ENCODE data around the gene CNOT10.

The CNOT10 gene

GRCh38 chr3:32640939-32641338 is 44.0 kb upstream of the CNOT10 start (continued):
- no peak for TF ChIP-seq PRDM2 (tag by site-specific recombination; IDR thresholded peaks at IDR 0.05; ENCODE audit: borderline replicate concordance)
- no peak for TF ChIP-seq ZNF157 (tag by site-specific recombination; IDR thresholded peaks at IDR 0.05)
- no peak for TF ChIP-seq TRIM28 (IDR thresholded peaks at IDR 0.05; ENCODE audit: borderline replicate concordance, low read length)
- TF ChIP-seq ZNF621 (tag by site-specific recombination; IDR thresholded peaks at IDR 0.05), result no peak
- TF ChIP-seq ZNF140 (tag by site-specific recombination; IDR thresholded peaks at IDR 0.05), result no peak
- no peak for TF ChIP-seq ZNF558 (tag by site-specific recombination; IDR thresholded peaks at IDR 0.05)
- no peak for TF ChIP-seq SETDB1 (IDR thresholded peaks at IDR 0.05; ENCODE audit: insufficient read length, low read length)
- TF ChIP-seq ZNF449 (tag by site-specific recombination; IDR thresholded peaks at IDR 0.05), result no peak
- no peak for TF ChIP-seq ZIC2 (tag by site-specific recombination; IDR thresholded peaks at IDR 0.05)
- TF ChIP-seq ZNF629 (tag by site-specific recombination; IDR thresholded peaks at IDR 0.05), result 0 out of 2 replicates have a peak, but pooled peaks have one; percentile 30

GRCh38 chr3:32641356-32641755 is 43.6 kb upstream of the CNOT10 start:
- H3K9me3 ChIP-seq (ENCODE audit: control insufficient read depth, insufficient read depth, low read depth, low read length), result no peaks in the 10 kb centered on the region
- no peaks in the 10 kb centered on the region for H3K36me3 ChIP-seq (ENCODE audit: control insufficient read depth in 2 of 2, insufficient read depth in 1 of 2, low read length in 2 of 2)
- H3K4me3 ChIP-seq (ENCODE audit: low read depth, low read length), result no peak overlapping the region
- CTCF ChIA-PET, result no interaction called here
- H3K4me1 ChIP-seq (ENCODE audit: control insufficient read depth, insufficient read depth, low read length), result no peaks in the 10 kb centered on the region
- no peak overlapping the region for H3K27ac ChIP-seq (ENCODE audit: extremely low read depth, low read depth, low read length)
- POLR2A ChIA-PET, result no interaction called here
- TF ChIP-seq ZIC2 (tag by site-specific recombination; IDR thresholded peaks at IDR 0.05) (0 out of 2 replicates have a peak, but pooled peaks have one; percentile 35), ZNF768 (tag by site-specific recombination; IDR thresholded peaks at IDR 0.05) (no peak), GLI2 (tag by site-specific recombination; IDR thresholded peaks at IDR 0.05; ENCODE audit: borderline replicate concordance, low read depth) (no peak), SP2 (tag by site-specific recombination; IDR thresholded peaks at IDR 0.05) (no peak), ZFP41 (tag by site-specific recombination; IDR thresholded peaks at IDR 0.05; ENCODE audit: borderline replicate concordance) (no peak), ZFHX2 (tag by site-specific recombination; conservative IDR thresholded peaks at IDR 0.05) (no peak), ZNF521 (tag by site-specific recombination; IDR thresholded peaks at IDR 0.05) (no peak), ZNF148 (tag by site-specific recombination; IDR thresholded peaks at IDR 0.05; ENCODE audit: borderline replicate concordance) (no peak)

Measured in HEK293 (cell line).